Breast epithelium (tissue), 3 donors: ENCODE data around the gene PLSCR2.

Source experiments
- CTCF ChIP-seq, 3 donors: fragments of 450-650 bp; IDR thresholded peaks; one replicate each; pipeline ENCODE4 v1.5.1; 2016 to 2017; ENCODE audit warnings: antibody characterized with exemption in 3 of 3, mild to moderate bottlenecking in 3 of 3, moderate library complexity in 3 of 3
- POLR2A ChIP-seq: fragments of 450-650 bp; IDR thresholded peaks from one replicate; pipeline ENCODE4 v1.6.1; 2016; ENCODE audit warnings: antibody characterized with exemption, mild to moderate bottlenecking, moderate library complexity

- no peak for TF ChIP-seq CTCF (IDR thresholded peaks at IDR 0.05)
- TF ChIP-seq POLR2A = no peak
Measured at GRCh38 chr3:146431240-146431639, 38.1 kb downstream of the PLSCR2 start.
